PC-3 (cell line): ENCODE measurements around the gene HMGCLL1. TPM values are rescaled to one million over a fixed set of nuclear protein-coding genes. Genes with fewer than 3 reads are reported as not detected.

Experiments used
- ATAC-seq: fragments of 200-7000 bp; cut with Tn5 transposase; 2 replicates; pipeline ENCODE4 v1.9.1; 2020; ENCODE audit warnings: mild to moderate bottlenecking, moderate library complexity
- BruUV-seq: library from RNA; stranded (reverse); fragments of 400-500 nt; replicated peaks from 2 replicates; lab custom pipeline; 2021; lab: Mats Ljungman, UMichigan
- CTCF ChIA-PET: fragments of 300-600 bp; sonication (Branson Sonifier 250); formaldehyde crosslinking; loops from one replicate; lab custom pipeline; 2022; ENCODE audit warnings: antibody characterized with exemption; lab: Charles Lee
- POLR2A ChIA-PET: fragments of 300-600 bp; sonication (Branson Sonifier 250); formaldehyde crosslinking; loops from one replicate; lab custom pipeline; 2022; ENCODE audit warnings: antibody characterized with exemption; ENCODE audit not compliant: unreplicated experiment; lab: Charles Lee
- DNase-seq: peaks from one replicate; pipeline ENCODE4 v3.0.0-alpha.2; 2015
- H2AFZ ChIP-seq: fragments of 300-600 bp; sonication (generic); 2 replicates; pipeline ENCODE4 v1.6.0; 2016; ENCODE audit warnings: antibody characterized with exemption, low read length
- H3F3A ChIP-seq: fragments of 300-600 bp; sonication (generic); one replicate; pipeline ENCODE4 v1.6.0; 2017; ENCODE audit warnings: antibody characterized with exemption, low read length, control low read depth, mild to moderate bottlenecking; ENCODE audit not compliant: unreplicated experiment
- H3K27ac ChIP-seq: fragments of 300-600 bp; sonication (generic); 2 replicates; pipeline ENCODE4 v1.5.1; 2016; ENCODE audit warnings: mild to moderate bottlenecking, low read length
- H3K27me3 ChIP-seq: fragments of 300-600 bp; sonication (generic); 2 replicates; pipeline ENCODE4 v1.6.1; 2016; ENCODE audit warnings: low read length, mixed read lengths
- H3K36me3 ChIP-seq: fragments of 300-600 bp; sonication (generic); 2 replicates; pipeline ENCODE4 v1.6.1; 2016; ENCODE audit warnings: low read depth, mixed run types, low read length, mixed read lengths
- H3K4me1 ChIP-seq: fragments of 300-600 bp; sonication (generic); 2 replicates; pipeline ENCODE4 v1.5.1; 2016; ENCODE audit warnings: low read length; ENCODE audit not compliant: insufficient read depth
- H3K4me2 ChIP-seq: fragments of 300-600 bp; sonication (generic); 2 replicates; pipeline ENCODE4 v1.6.0; 2016; ENCODE audit warnings: low read length
- H3K4me3 ChIP-seq: fragments of 300-600 bp; sonication (generic); 2 replicates; pipeline ENCODE4 v1.5.1; 2016; ENCODE audit warnings: mild to moderate bottlenecking, low read length, mixed read lengths
- H3K79me2 ChIP-seq: fragments of 300-600 bp; sonication (generic); 2 replicates; pipeline ENCODE4 v1.6.1; 2017; ENCODE audit warnings: low read length, mixed read lengths
- H3K9ac ChIP-seq: fragments of 300-600 bp; sonication (generic); 2 replicates; pipeline ENCODE4 v1.6.0; 2016; ENCODE audit warnings: mild to moderate bottlenecking, low read length
- H3K9me2 ChIP-seq: fragments of 300-600 bp; sonication (generic); replicated peaks from 2 replicates; pipeline ENCODE4 v1.6.1; 2016; ENCODE audit warnings: mixed run types, low read length, mixed read lengths
- H3K9me3 ChIP-seq: fragments of 300-600 bp; sonication (generic); 2 replicates; pipeline ENCODE4 v1.6.1; 2016; ENCODE audit warnings: low read length, mixed read lengths
- H4K20me1 ChIP-seq: fragments of 300-600 bp; sonication (generic); 2 replicates; pipeline ENCODE4 v1.6.1; 2016; ENCODE audit warnings: low read length, mixed read lengths
- EZH2 ChIP-seq: fragments of 300-600 bp; sonication (generic); IDR thresholded peaks from one replicate; pipeline ENCODE4 v1.6.1; 2017; ENCODE audit warnings: antibody characterized with exemption, mild to moderate bottlenecking, low read length; ENCODE audit not compliant: unreplicated experiment
- EZH2phosphoT487 ChIP-seq: fragments of 300-600 bp; sonication (generic); IDR thresholded peaks from 2 replicates; pipeline ENCODE4 v1.6.1; 2018; ENCODE audit warnings: mild to moderate bottlenecking, antibody characterized with exemption, low read length, borderline replicate concordance
- intact Hi-C: fragments of 100-400 bp; cut with micrococcal nuclease; formaldehyde crosslinking; loops from 2 replicates; pipeline ENCODE4 v1.9.0; 2023
- total RNA-seq: library from RNA; depleted of rRNA; stranded (reverse); fragments of >200 nt; gene quantifications from 2 replicates; pipeline ENCODE4 v1.2.3, GENCODE V29; 2014
- TF ChIP-seq, protein P1 (sequence below): fragments of 300-600 bp; sonication (generic); conservative IDR thresholded peaks from 2 replicates; pipeline ENCODE4 v1.5.1; 2017; ENCODE audit warnings: antibody characterized with exemption, low read depth, mild to moderate bottlenecking, low read length

The HMGCLL1 gene
- total RNA-seq, 1 experiment from 2014 or later: not detected

DNA sequence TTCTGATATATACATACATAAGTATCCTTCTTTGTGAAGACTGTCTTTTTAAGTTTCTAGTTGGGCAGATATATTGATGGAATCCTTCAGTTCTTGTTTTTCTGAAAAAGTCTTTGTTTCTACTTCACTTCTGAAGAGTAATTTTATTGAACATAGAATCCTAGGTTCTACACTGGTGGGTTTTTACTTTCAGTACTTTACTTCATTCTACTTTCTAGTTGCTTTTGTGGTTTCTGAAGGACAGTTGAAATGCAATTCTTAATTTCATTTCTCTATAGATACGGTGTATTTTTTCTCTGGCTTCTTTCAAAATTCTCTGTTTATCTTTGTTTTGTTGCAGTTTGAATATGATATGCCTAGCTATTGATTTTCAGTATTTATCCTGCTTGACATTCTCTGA is 105.3 kb downstream of the HMGCLL1 start:
- intact Hi-C loops: no loop called here
- H3K36me3 ChIP-seq: no peaks in the 10 kb centered on the region
- no peak overlapping the region for H3K4me3 ChIP-seq
- no peak overlapping the region for H3K4me2 ChIP-seq
- no peaks in the 10 kb centered on the region for H3F3A ChIP-seq
- H3K9ac ChIP-seq: no peak overlapping the region
- ChIA-PET CTCF (no interaction called here), POLR2A (no interaction called here)
- H3K79me2 ChIP-seq: no peaks in the 10 kb centered on the region
- peaks cover 16% of the 10 kb centered on the region for H3K4me1 ChIP-seq
- no TSS peak for BruUV-seq
- H3K9me3 ChIP-seq: no peaks in the 10 kb centered on the region
- DNase-seq (no peak), ATAC-seq (no peak)
- TF ChIP-seq, protein P1, sequence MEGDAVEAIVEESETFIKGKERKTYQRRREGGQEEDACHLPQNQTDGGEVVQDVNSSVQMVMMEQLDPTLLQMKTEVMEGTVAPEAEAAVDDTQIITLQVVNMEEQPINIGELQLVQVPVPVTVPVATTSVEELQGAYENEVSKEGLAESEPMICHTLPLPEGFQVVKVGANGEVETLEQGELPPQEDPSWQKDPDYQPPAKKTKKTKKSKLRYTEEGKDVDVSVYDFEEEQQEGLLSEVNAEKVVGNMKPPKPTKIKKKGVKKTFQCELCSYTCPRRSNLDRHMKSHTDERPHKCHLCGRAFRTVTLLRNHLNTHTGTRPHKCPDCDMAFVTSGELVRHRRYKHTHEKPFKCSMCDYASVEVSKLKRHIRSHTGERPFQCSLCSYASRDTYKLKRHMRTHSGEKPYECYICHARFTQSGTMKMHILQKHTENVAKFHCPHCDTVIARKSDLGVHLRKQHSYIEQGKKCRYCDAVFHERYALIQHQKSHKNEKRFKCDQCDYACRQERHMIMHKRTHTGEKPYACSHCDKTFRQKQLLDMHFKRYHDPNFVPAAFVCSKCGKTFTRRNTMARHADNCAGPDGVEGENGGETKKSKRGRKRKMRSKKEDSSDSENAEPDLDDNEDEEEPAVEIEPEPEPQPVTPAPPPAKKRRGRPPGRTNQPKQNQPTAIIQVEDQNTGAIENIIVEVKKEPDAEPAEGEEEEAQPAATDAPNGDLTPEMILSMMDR: no peak
- TF ChIP-seq EZH2 (no peak), EZH2phosphoT487 (no peak)
- no peaks in the 10 kb centered on the region for H3K9me2 ChIP-seq
- no peaks in the 10 kb centered on the region for H3K27me3 ChIP-seq
- no peaks in the 10 kb centered on the region for H4K20me1 ChIP-seq
- no peak overlapping the region for H2AFZ ChIP-seq
- H3K27ac ChIP-seq: no peak overlapping the region

DNA sequence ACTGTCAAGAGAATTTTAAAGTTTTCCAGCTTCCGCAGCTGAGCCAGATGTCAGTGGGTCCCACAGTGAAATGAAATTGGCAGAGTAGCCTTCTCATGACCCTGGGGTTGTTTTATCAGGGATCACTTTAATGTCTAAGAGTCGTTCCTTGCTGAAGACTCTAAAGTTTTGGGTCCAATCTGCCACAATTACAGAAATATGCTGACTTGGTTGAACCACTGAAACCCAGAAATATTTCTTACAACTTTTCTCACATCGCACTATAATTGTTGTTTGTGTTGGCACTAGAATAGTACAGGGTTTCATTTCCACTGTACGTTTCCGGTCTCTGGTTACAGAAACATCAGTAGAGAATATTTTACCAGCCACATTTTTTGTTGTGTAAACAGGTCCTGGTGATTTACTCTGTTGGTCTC is 109.0 kb downstream of the HMGCLL1 start:
- no peak for TF ChIP-seq EZH2
- TF ChIP-seq, protein P1: no peak
- Histone ChIP-seq H3K9me3 (no peaks in the 10 kb centered on the region), H3K4me1 (peaks cover 12% of the 10 kb centered on the region), H4K20me1 (no peaks in the 10 kb centered on the region), H3K9me2 (no peaks in the 10 kb centered on the region), H3F3A (no peaks in the 10 kb centered on the region), H3K79me2 (no peaks in the 10 kb centered on the region), H3K9ac (no peak overlapping the region), H3K27me3 (no peaks in the 10 kb centered on the region), H3K36me3 (no peaks in the 10 kb centered on the region), H3K27ac (no peak overlapping the region), H3K4me2 (no peak overlapping the region), H2AFZ (no peak overlapping the region), H3K4me3 (no peak overlapping the region)
- BruUV-seq: no TSS peak
- intact Hi-C loops: no loop called here
- no peak for ATAC-seq
- ChIA-PET POLR2A (no interaction called here), CTCF (no interaction called here)
- no peak for DNase-seq

DNA sequence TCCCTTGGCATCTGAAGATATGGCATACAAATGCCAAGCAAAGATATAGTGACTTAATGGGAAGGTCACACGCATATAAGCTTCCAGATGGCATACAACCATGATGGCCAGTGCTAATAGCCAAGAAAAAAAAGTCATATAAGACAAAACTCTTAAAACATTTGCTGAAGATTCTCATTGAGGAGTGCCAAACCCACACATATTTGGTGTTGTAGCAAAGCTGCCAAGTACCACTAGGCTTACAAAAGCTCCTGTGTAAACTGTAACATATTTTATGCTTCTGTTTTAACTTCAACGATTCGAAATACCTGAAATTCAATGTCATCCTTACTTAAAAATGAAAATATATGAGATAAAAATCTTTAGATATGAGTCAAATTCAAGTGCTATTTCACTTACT is 123.0 kb downstream of the HMGCLL1 start:
- ChIA-PET POLR2A (no interaction called here), CTCF (no interaction called here)
- Histone ChIP-seq H3K27me3 (peaks cover 15% of the 10 kb centered on the region; the same call in 1 of the 2 replicates), H3K4me1 (no peaks in the 10 kb centered on the region), H3K9me3 (no peaks in the 10 kb centered on the region), H3K27ac (no peak overlapping the region), H3K4me2 (no peak overlapping the region), H3F3A (no peaks in the 10 kb centered on the region), H3K9me2 (no peaks in the 10 kb centered on the region), H2AFZ (no peak overlapping the region), H4K20me1 (no peaks in the 10 kb centered on the region), H3K36me3 (no peaks in the 10 kb centered on the region), H3K79me2 (no peaks in the 10 kb centered on the region), H3K9ac (no peak overlapping the region), H3K4me3 (no peak overlapping the region)
- no TSS peak for BruUV-seq
- TF ChIP-seq EZH2phosphoT487 (no peak), EZH2 (no peak)
- TF ChIP-seq, protein P1: no peak
- ATAC-seq (no peak), DNase-seq (no peak)
- intact Hi-C loops: no loop called here
